ENCODE data around the gene MIS18A.

The MIS18A gene

DNA sequence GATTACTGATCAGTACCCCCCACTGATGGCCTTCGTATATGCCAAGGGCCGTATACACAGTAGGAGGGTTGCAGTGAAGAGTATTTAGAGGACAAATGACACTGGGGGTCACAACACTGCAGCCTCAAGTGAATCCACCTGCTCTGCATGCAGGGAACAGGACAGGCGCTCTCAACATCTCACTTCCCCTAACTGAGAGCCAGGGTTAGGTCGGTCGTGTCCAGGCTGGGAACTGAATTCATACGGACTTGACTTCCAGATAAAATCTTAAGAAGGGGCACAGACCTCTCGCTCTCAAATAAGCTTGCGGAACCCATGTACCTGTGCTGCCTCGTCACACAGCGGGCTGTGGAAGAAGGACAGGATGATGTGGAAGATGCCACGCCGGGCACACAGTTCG, 42.6 kb upstream of the MIS18A start:
- no peaks in the 10 kb centered on the region for H3K79me2 ChIP-seq (ENCODE audit: control insufficient read depth, insufficient read depth, low read length)
- H3K23ac ChIP-seq (ENCODE audit: low read length), result no peak overlapping the region
- H3K4me2 ChIP-seq (ENCODE audit: low read length), result no peak overlapping the region
- no peak for DNase-seq
- no peak overlapping the region for H3K4ac ChIP-seq (ENCODE audit: low read depth, low read length)
- H3K27me3 ChIP-seq (ENCODE audit: insufficient read depth, low read length, poor library complexity), result no peaks in the 10 kb centered on the region
- H4K8ac ChIP-seq (ENCODE audit: low read depth, low read length), result no peak overlapping the region
- H4K5ac ChIP-seq (ENCODE audit: low read length), result no peak overlapping the region
- H3K18ac ChIP-seq (ENCODE audit: low read length), result no peak overlapping the region
- WGBS (ENCODE audit: extremely low coverage, insufficient coverage, low lambda C conversion rate), result no CpG with 5 or more reads among the region's 13 CpGs
- H2BK120ac ChIP-seq (ENCODE audit: low read depth, low read length), result no peak overlapping the region
- H3K79me1 ChIP-seq (ENCODE audit: low read length), result no peaks in the 10 kb centered on the region
- no peak overlapping the region for H2AK5ac ChIP-seq (ENCODE audit: low read length)
- no peak overlapping the region for H3K27ac ChIP-seq (ENCODE audit: low read depth, low read length)
- no peaks in the 10 kb centered on the region for H3K4me1 ChIP-seq (ENCODE audit: control insufficient read depth, low read depth, low read length)
- peaks cover 37% of the 10 kb centered on the region for H3K36me3 ChIP-seq (ENCODE audit: control insufficient read depth, insufficient read depth, low read length)
- no peak overlapping the region for H2BK5ac ChIP-seq (ENCODE audit: low read length)
- no peak overlapping the region for H3K4me3 ChIP-seq (ENCODE audit: low read length)
- H3K56ac ChIP-seq (ENCODE audit: low read length), result no peak overlapping the region
- H2BK15ac ChIP-seq (replicated peaks; ENCODE audit: low read depth), result no peak overlapping the region
- no peak overlapping the region for H3K9ac ChIP-seq (ENCODE audit: low read length)

DNA sequence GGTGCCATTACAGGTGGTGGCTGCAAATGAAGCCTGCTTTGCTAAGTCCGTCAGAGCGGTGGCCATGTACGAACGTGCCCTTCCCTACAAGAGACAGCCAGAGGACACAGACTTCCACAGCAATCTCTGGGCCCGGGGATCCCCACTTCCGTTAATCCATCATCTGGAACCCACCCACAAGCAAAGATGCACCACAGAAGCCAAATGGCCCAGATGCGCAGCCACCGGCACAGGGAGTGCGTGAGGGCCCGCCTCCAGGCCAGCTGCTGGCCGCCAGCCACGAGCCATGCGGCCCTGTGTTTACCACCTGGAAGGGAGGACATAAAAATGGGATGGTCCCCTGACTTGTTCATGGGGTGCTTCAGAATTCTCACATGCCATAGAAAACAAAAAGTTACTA, 41.9 kb upstream of the MIS18A start:
- no peak overlapping the region for H3K9ac ChIP-seq (ENCODE audit: low read length)
- no peak overlapping the region for H3K56ac ChIP-seq (ENCODE audit: low read length)
- H4K5ac ChIP-seq (ENCODE audit: low read length), result no peak overlapping the region
- H3K4me2 ChIP-seq (ENCODE audit: low read length), result no peak overlapping the region
- H3K79me2 ChIP-seq (ENCODE audit: control insufficient read depth, insufficient read depth, low read length), result no peaks in the 10 kb centered on the region
- H3K36me3 ChIP-seq (ENCODE audit: control insufficient read depth, insufficient read depth, low read length), result peaks cover 37% of the 10 kb centered on the region
- no peak for DNase-seq
- no peak overlapping the region for H4K8ac ChIP-seq (ENCODE audit: low read depth, low read length)
- H3K27ac ChIP-seq (ENCODE audit: low read depth, low read length), result no peak overlapping the region
- no peak overlapping the region for H2AK5ac ChIP-seq (ENCODE audit: low read length)
- no peaks in the 10 kb centered on the region for H3K27me3 ChIP-seq (ENCODE audit: insufficient read depth, low read length, poor library complexity)
- WGBS (ENCODE audit: extremely low coverage, insufficient coverage, low lambda C conversion rate), result no CpG with 5 or more reads among the region's 13 CpGs
- H3K23ac ChIP-seq (ENCODE audit: low read length), result no peak overlapping the region
- no peak overlapping the region for H2BK15ac ChIP-seq (replicated peaks; ENCODE audit: low read depth)
- H3K79me1 ChIP-seq (ENCODE audit: low read length), result no peaks in the 10 kb centered on the region
- H2BK120ac ChIP-seq (ENCODE audit: low read depth, low read length), result no peak overlapping the region
- H3K18ac ChIP-seq (ENCODE audit: low read length), result no peak overlapping the region
- no peak overlapping the region for H3K4ac ChIP-seq (ENCODE audit: low read depth, low read length)
- no peak overlapping the region for H2BK5ac ChIP-seq (ENCODE audit: low read length)
- H3K4me1 ChIP-seq (ENCODE audit: control insufficient read depth, low read depth, low read length), result no peaks in the 10 kb centered on the region
- no peak overlapping the region for H3K4me3 ChIP-seq (ENCODE audit: low read length)

DNA sequence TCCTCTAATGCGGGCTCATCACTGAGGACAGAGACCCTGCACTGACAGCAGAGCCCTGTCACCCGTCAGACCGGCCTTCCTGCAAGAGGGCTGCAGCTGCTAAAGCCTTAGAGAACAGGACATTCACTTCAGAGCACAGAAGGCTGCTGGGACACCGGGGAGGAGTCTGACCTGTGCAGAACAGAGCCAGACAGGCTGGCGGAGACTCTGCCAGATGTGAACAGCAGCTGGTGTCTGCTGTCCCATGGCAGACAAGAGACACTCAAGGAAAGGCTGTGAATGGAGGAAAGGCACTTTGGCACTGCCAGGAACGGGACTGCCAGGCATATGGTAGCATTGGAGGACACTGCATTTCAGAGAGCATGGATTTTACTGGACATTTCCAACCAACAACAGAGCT, 41.2 kb upstream of the MIS18A start:
- H3K4ac ChIP-seq (ENCODE audit: low read depth, low read length), result no peak overlapping the region
- H3K4me2 ChIP-seq (ENCODE audit: low read length), result no peak overlapping the region
- no peak overlapping the region for H4K5ac ChIP-seq (ENCODE audit: low read length)
- H3K79me2 ChIP-seq (ENCODE audit: control insufficient read depth, insufficient read depth, low read length), result no peaks in the 10 kb centered on the region
- DNase-seq, result no peak
- H2AK5ac ChIP-seq (ENCODE audit: low read length), result no peak overlapping the region
- H2BK5ac ChIP-seq (ENCODE audit: low read length), result no peak overlapping the region
- no peak overlapping the region for H2BK15ac ChIP-seq (replicated peaks; ENCODE audit: low read depth)
- peaks cover 37% of the 10 kb centered on the region for H3K36me3 ChIP-seq (ENCODE audit: control insufficient read depth, insufficient read depth, low read length)
- H4K8ac ChIP-seq (ENCODE audit: low read depth, low read length), result no peak overlapping the region
- H3K27ac ChIP-seq (ENCODE audit: low read depth, low read length), result no peak overlapping the region
- H3K18ac ChIP-seq (ENCODE audit: low read length), result no peak overlapping the region
- no peak overlapping the region for H3K4me3 ChIP-seq (ENCODE audit: low read length)
- H3K27me3 ChIP-seq (ENCODE audit: insufficient read depth, low read length, poor library complexity), result no peaks in the 10 kb centered on the region
- H3K4me1 ChIP-seq (ENCODE audit: control insufficient read depth, low read depth, low read length), result no peaks in the 10 kb centered on the region
- H3K79me1 ChIP-seq (ENCODE audit: low read length), result no peaks in the 10 kb centered on the region
- no CpG with 5 or more reads among the region's 6 CpGs for WGBS (ENCODE audit: extremely low coverage, insufficient coverage, low lambda C conversion rate)
- H2BK120ac ChIP-seq (ENCODE audit: low read depth, low read length), result no peak overlapping the region
- no peak overlapping the region for H3K23ac ChIP-seq (ENCODE audit: low read length)
- H3K56ac ChIP-seq (ENCODE audit: low read length), result no peak overlapping the region
- no peak overlapping the region for H3K9ac ChIP-seq (ENCODE audit: low read length)

DNA sequence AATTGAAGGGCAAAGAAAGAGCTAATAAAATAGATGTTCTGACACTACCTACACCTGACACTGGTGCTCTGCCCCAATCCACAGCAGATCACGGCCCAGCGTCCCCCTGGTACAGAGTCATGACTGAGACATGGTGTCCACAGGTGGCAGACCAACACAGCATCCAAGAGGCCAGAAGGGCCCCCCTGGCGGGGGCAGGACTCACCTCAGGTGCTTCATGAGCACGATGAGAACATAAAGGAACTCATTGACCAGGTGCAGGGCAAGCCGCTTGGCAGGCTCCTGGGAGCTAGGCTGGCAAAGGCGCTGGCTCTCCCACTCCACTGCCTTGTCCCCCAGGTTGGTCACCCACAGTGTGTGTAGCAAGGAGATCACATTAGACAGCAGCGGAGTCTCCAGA, 40.2 kb upstream of the MIS18A start:
- Histone ChIP-seq H3K23ac (ENCODE audit: low read length) (no peak overlapping the region), H3K4me3 (ENCODE audit: low read length) (no peak overlapping the region), H3K18ac (ENCODE audit: low read length) (no peak overlapping the region), H3K4me1 (ENCODE audit: control insufficient read depth, low read depth, low read length) (no peaks in the 10 kb centered on the region), H2BK5ac (ENCODE audit: low read length) (no peak overlapping the region), H4K5ac (ENCODE audit: low read length) (no peak overlapping the region), H3K27ac (ENCODE audit: low read depth, low read length) (no peak overlapping the region), H3K56ac (ENCODE audit: low read length) (no peak overlapping the region), H3K36me3 (ENCODE audit: control insufficient read depth, insufficient read depth, low read length) (peaks cover 37% of the 10 kb centered on the region), H3K4me2 (ENCODE audit: low read length) (no peak overlapping the region), H3K4ac (ENCODE audit: low read depth, low read length) (no peak overlapping the region), H3K79me1 (ENCODE audit: low read length) (no peaks in the 10 kb centered on the region), H3K9ac (ENCODE audit: low read length) (no peak overlapping the region), H3K79me2 (ENCODE audit: control insufficient read depth, insufficient read depth, low read length) (no peaks in the 10 kb centered on the region), H2BK120ac (ENCODE audit: low read depth, low read length) (no peak overlapping the region), H3K27me3 (ENCODE audit: insufficient read depth, low read length, poor library complexity) (no peaks in the 10 kb centered on the region), H2AK5ac (ENCODE audit: low read length) (no peak overlapping the region), H4K8ac (ENCODE audit: low read depth, low read length) (no peak overlapping the region), H2BK15ac (replicated peaks; ENCODE audit: low read depth) (no peak overlapping the region)
- no CpG with 5 or more reads among the region's 7 CpGs for WGBS (ENCODE audit: extremely low coverage, insufficient coverage, low lambda C conversion rate)
- no peak for DNase-seq

DNA sequence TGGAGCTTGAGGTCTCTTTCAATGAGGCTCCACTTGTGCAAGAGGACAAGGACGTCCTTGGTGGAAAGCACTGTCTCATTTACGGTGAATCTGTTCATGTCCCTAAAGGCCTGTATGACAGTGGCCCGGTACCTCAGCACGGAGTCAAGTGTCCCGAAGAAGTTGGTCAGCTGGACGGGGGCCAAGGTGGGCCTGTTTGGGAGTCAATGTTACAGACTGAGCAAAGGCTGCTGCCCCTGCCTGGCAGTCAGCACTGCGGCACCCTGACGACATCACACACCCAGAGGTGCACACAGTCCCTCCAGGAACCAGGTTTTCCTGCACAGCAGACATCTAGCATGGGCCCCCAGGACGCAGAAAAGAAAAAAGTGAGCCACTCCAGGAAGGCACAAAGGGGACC, 38.9 kb upstream of the MIS18A start:
- WGBS (ENCODE audit: extremely low coverage, insufficient coverage, low lambda C conversion rate), result no CpG with 5 or more reads among the region's 9 CpGs
- no peaks in the 10 kb centered on the region for H3K27me3 ChIP-seq (ENCODE audit: insufficient read depth, low read length, poor library complexity)
- H4K5ac ChIP-seq (ENCODE audit: low read length), result no peak overlapping the region
- H3K4ac ChIP-seq (ENCODE audit: low read depth, low read length), result no peak overlapping the region
- no peak overlapping the region for H2AK5ac ChIP-seq (ENCODE audit: low read length)
- no peak overlapping the region for H3K23ac ChIP-seq (ENCODE audit: low read length)
- no peak overlapping the region for H3K4me3 ChIP-seq (ENCODE audit: low read length)
- H4K8ac ChIP-seq (ENCODE audit: low read depth, low read length), result no peak overlapping the region
- H3K56ac ChIP-seq (ENCODE audit: low read length), result no peak overlapping the region
- H2BK5ac ChIP-seq (ENCODE audit: low read length), result no peak overlapping the region
- no peak overlapping the region for H3K4me2 ChIP-seq (ENCODE audit: low read length)
- H2BK120ac ChIP-seq (ENCODE audit: low read depth, low read length), result no peak overlapping the region
- no peak overlapping the region for H3K9ac ChIP-seq (ENCODE audit: low read length)
- H3K79me2 ChIP-seq (ENCODE audit: control insufficient read depth, insufficient read depth, low read length), result no peaks in the 10 kb centered on the region
- H2BK15ac ChIP-seq (replicated peaks; ENCODE audit: low read depth), result no peak overlapping the region
- H3K36me3 ChIP-seq (ENCODE audit: control insufficient read depth, insufficient read depth, low read length), result peaks cover 31% of the 10 kb centered on the region
- H3K79me1 ChIP-seq (ENCODE audit: low read length), result no peaks in the 10 kb centered on the region
- H3K4me1 ChIP-seq (ENCODE audit: control insufficient read depth, low read depth, low read length), result no peaks in the 10 kb centered on the region
- H3K18ac ChIP-seq (ENCODE audit: low read length), result no peak overlapping the region
- DNase-seq, result no peak
- no peak overlapping the region for H3K27ac ChIP-seq (ENCODE audit: low read depth, low read length)

DNA sequence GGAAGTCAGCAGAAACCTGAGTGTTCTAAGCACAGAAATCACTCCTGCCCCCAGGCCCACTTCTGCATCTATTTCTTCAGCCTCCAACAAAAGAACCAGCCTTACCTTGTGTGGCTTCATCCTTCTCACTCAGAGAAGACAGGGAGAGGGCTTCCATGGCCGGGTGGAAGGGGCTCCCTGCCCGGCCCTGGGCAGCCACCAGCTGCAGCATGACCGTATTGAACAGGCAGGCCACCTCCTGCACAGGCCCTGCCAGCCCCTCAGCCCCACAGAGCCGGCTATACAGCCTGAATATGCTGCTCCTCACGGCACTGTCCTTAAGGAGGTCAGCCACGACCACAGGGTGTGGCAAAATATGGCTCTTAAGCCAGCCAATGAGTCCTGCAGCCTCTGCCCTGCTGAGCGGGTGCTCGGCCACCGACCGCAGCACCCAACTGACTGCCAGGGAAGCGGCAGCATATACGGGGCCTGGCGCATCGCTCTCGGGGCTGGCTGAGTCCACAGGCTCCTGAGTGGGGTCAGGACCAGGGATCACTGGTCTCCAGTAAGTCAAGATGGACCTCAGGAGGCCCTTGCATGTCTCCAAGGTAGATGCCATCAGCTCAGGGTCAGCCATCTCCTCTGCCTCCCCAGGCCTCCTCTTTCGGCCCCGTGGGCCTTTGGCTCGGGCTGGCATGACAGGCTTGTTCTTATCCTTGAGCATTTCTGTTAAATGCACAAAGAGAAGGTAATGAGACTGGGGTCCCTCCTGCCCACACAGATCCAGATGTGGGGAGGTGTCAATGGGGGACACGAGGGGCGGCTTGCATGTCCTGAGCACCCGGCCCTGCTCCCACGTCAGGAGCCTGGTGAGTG, 37.7 kb upstream of the MIS18A start:
- Histone ChIP-seq H2BK15ac (replicated peaks; ENCODE audit: low read depth) (no peak overlapping the region), H3K56ac (ENCODE audit: low read length) (no peak overlapping the region), H3K4me3 (ENCODE audit: low read length) (no peak overlapping the region), H3K27ac (ENCODE audit: low read depth, low read length) (no peak overlapping the region), H3K23ac (ENCODE audit: low read length) (no peak overlapping the region), H3K18ac (ENCODE audit: low read length) (no peak overlapping the region), H2BK5ac (ENCODE audit: low read length) (no peak overlapping the region), H3K4me2 (ENCODE audit: low read length) (no peak overlapping the region), H3K4me1 (ENCODE audit: control insufficient read depth, low read depth, low read length) (no peaks in the 10 kb centered on the region), H3K4ac (ENCODE audit: low read depth, low read length) (no peak overlapping the region), H3K79me2 (ENCODE audit: control insufficient read depth, insufficient read depth, low read length) (no peaks in the 10 kb centered on the region), H2AK5ac (ENCODE audit: low read length) (no peak overlapping the region), H3K27me3 (ENCODE audit: insufficient read depth, low read length, poor library complexity) (no peaks in the 10 kb centered on the region), H2BK120ac (ENCODE audit: low read depth, low read length) (no peak overlapping the region), H3K79me1 (ENCODE audit: low read length) (no peaks in the 10 kb centered on the region), H3K9ac (ENCODE audit: low read length) (no peak overlapping the region), H3K36me3 (ENCODE audit: control insufficient read depth, insufficient read depth, low read length) (peaks cover 27% of the 10 kb centered on the region), H4K5ac (ENCODE audit: low read length) (no peak overlapping the region), H4K8ac (ENCODE audit: low read depth, low read length) (no peak overlapping the region)
- no peak for DNase-seq
- WGBS (ENCODE audit: extremely low coverage, insufficient coverage, low lambda C conversion rate), result no CpG with 5 or more reads among the region's 22 CpGs

All from mesendoderm (in vitro differentiated cells).